NCI-H2196 treated with DMSO at 0.1 percent for 48 hours (cell line): ENCODE data around the gene GGT1.
"Not testable (repeated sequence)": the region's sequence is repeated elsewhere in the genome, so short reads cannot be mapped to it uniquely, and the experiment has no call there.

Experiments used
- DNase-seq: peaks from one replicate; lab custom pipeline; 2025; ENCODE audit not compliant: unreplicated experiment; lab: John Stamatoyannopoulos, UW

Gene GGT1

GRCh38 chr22:24595863-24596262, 7.1 kb upstream of the GGT1 start:
- no peak for DNase-seq

- DNase-seq, result not testable (repeated sequence)
These were observed 5.9 kb upstream of the GGT1 start for GRCh38 chr22:24597076-24597475.

- no peak for DNase-seq
These were observed 3.5 kb upstream of the GGT1 start for GRCh38 chr22:24599514-24599913.

- DNase-seq, result not testable (repeated sequence)
These were observed 2.9 kb upstream of the GGT1 start for GRCh38 chr22:24599958-24600715.

GRCh38 chr22:24601217-24602104, 1.5 kb upstream of the GGT1 start:
- DNase-seq, result no peak

- not testable (repeated sequence) for DNase-seq
These were observed 766 bp upstream of the GGT1 start for GRCh38 chr22:24602105-24602749.

- not testable (repeated sequence) for DNase-seq
These were observed 1.0 kb downstream of the GGT1 start for GRCh38 chr22:24603770-24604629.

- DNase-seq, result not testable (repeated sequence)
These were observed 3.3 kb downstream of the GGT1 start for GRCh38 chr22:24606340-24606739.

- not testable (repeated sequence) for DNase-seq
These were observed 4.5 kb downstream of the GGT1 start for GRCh38 chr22:24607429-24607983.

- DNase-seq, result not testable (repeated sequence)
These were observed 5.3 kb downstream of the GGT1 start for GRCh38 chr22:24608327-24608726.

- not testable (repeated sequence) for DNase-seq
These were observed 6.9 kb downstream of the GGT1 start for GRCh38 chr22:24609888-24610287.

- not testable (repeated sequence) for DNase-seq
These were observed 11.8 kb downstream of the GGT1 start for GRCh38 chr22:24614794-24615193.

GRCh38 chr22:24621244-24621643, 18.3 kb downstream of the GGT1 start:
- not testable (repeated sequence) for DNase-seq

GRCh38 chr22:24622596-24622995, 19.6 kb downstream of the GGT1 start:
- DNase-seq, result not testable (repeated sequence)

GRCh38 chr22:24627911-24628310, 24.9 kb downstream of the GGT1 start:
- not testable (repeated sequence) for DNase-seq

GRCh38 chr22:24629069-24629468, 26.1 kb downstream of the GGT1 start:
- not testable (repeated sequence) for DNase-seq

GRCh38 chr22:24630812-24631427, 27.9 kb downstream of the GGT1 start:
- not testable (repeated sequence) for DNase-seq

- not testable (repeated sequence) for DNase-seq
These were observed 28.6 kb downstream of the GGT1 start for GRCh38 chr22:24631430-24632122.

GRCh38 chr22:24632642-24633041, 29.6 kb downstream of the GGT1 start:
- DNase-seq, result not testable (repeated sequence)
